H1 (cell line): ENCODE results near the gene DLG5. TPM values are rescaled to one million over a fixed set of nuclear protein-coding genes. Genes with fewer than 3 reads are reported as not detected.
A peak's percentile ranks its signal among the peaks of the same experiment; 100 is the strongest.

Experiments
- CTCF ChIA-PET: fragments of 300-600 bp; sonication (Branson Sonifier 250); formaldehyde crosslinking; loops from one replicate; lab custom pipeline; 2021; ENCODE audit not compliant: partially characterized antibody; lab: Charles Lee
- POLR2A ChIA-PET: fragments of 300-600 bp; sonication (Branson Sonifier 250); formaldehyde crosslinking; loops from one replicate; lab custom pipeline; 2021; ENCODE audit warnings: inconsistent platforms; ENCODE audit not compliant: partially characterized antibody; lab: Charles Lee
- DNase-seq, 2 experiments: peaks; one replicate each; pipeline versions ENCODE4 v3.0.0 to v3.0.0-alpha.2; 2010 to 2022; ENCODE audit warnings: low spot score in 2 of 2, low read depth in 1 of 2, mixed read lengths in 1 of 2
- FAIRE-seq: peaks from 2 replicates; lab custom pipeline; 2011; peaks lifted over from hg19 to GRCh38; lab: Jason Lieb, UNC
- H2AFZ ChIP-seq: 2 replicates; pipeline ENCODE4 v1.8.1; 2012; ENCODE audit warnings: low read length, inconsistent platforms
- H2AK5ac ChIP-seq: 2 replicates; pipeline ENCODE4 v1.6.1; 2013; ENCODE audit warnings: low read depth, low read length
- H2BK120ac ChIP-seq: replicated peaks from 2 replicates; pipeline ENCODE3; 2013; ENCODE audit warnings: low read depth, low read length, inconsistent platforms
- H2BK12ac ChIP-seq: 2 replicates; pipeline ENCODE4 v1.6.1; 2013; ENCODE audit warnings: low read depth, low read length
- H2BK15ac ChIP-seq: 2 replicates; pipeline ENCODE4 v1.6.1; 2013; ENCODE audit warnings: low read length
- H2BK20ac ChIP-seq: 2 replicates; pipeline ENCODE4 v1.6.1; 2013; ENCODE audit warnings: low read length
- H2BK5ac ChIP-seq: 2 replicates; pipeline ENCODE4 v1.6.1; 2013; ENCODE audit warnings: low read depth, low read length
- H3K14ac ChIP-seq: 2 replicates; pipeline ENCODE4 v1.6.1; 2013; ENCODE audit warnings: inconsistent platforms; ENCODE audit not compliant: insufficient read length
- H3K18ac ChIP-seq: 2 replicates; pipeline ENCODE4 v1.6.1; 2013; ENCODE audit warnings: low read length; ENCODE audit errors: extremely low read depth
- H3K23ac ChIP-seq: 2 replicates; pipeline ENCODE4 v1.6.1; 2013; ENCODE audit warnings: inconsistent platforms; ENCODE audit not compliant: insufficient read length
- H3K23me2 ChIP-seq: 2 replicates; pipeline ENCODE4 v1.6.1; 2013; ENCODE audit warnings: low read depth, low read length
- H3K27ac ChIP-seq: 2 replicates; pipeline ENCODE4 v1.6.1; 2011; ENCODE audit warnings: low read depth, low read length, inconsistent platforms
- H3K27me3 ChIP-seq, 4 experiments: replicated peaks in 1 of 4; 1 replicate in 1 of 4; 2 replicates in 3 of 4; pipeline versions ENCODE4 v1.6.1 to v1.8.1; 2011 to 2013; ENCODE audit warnings: low read length in 3 of 4, mild to moderate bottlenecking in 3 of 4, inconsistent platforms in 2 of 4, mixed read lengths in 2 of 4, moderate library complexity in 1 of 4; ENCODE audit not compliant: control insufficient read depth in 3 of 4, insufficient read depth in 3 of 4; ENCODE audit errors: extremely low read depth in 1 of 4
- H3K36me3 ChIP-seq, 4 experiments: 2 replicates each; pipeline versions ENCODE4 v1.6.1 to v1.8.1; 2011 to 2013; ENCODE audit warnings: mild to moderate bottlenecking in 4 of 4, low read length in 3 of 4, moderate library complexity in 2 of 4, control low read depth in 1 of 4, inconsistent platforms in 1 of 4; ENCODE audit not compliant: insufficient read depth in 4 of 4, control insufficient read depth in 2 of 4
- H3K4ac ChIP-seq: replicated peaks from 2 replicates; pipeline ENCODE3; 2013; ENCODE audit warnings: low read length, low read depth, mixed read lengths, inconsistent platforms; ENCODE audit not compliant: insufficient read length
- H3K4me1 ChIP-seq, 4 experiments: replicated peaks in 1 of 4; 1 replicate in 1 of 4; 2 replicates in 3 of 4; pipeline versions ENCODE4 v1.6.1 to v1.8.1; 2011 to 2013; ENCODE audit warnings: low read length in 3 of 4, inconsistent platforms in 2 of 4, mixed read lengths in 1 of 4; ENCODE audit not compliant: insufficient read depth in 4 of 4, control insufficient read depth in 3 of 4
- H3K4me2 ChIP-seq, 2 experiments: 2 replicates each; pipeline versions ENCODE4 v1.6.1 to v1.8.1; 2011 to 2013; ENCODE audit warnings: low read depth in 2 of 2, low read length in 2 of 2, control low read depth in 1 of 2, inconsistent platforms in 1 of 2, mild to moderate bottlenecking in 1 of 2; ENCODE audit not compliant: insufficient read depth in 1 of 2
- H3K4me3 ChIP-seq, 4 experiments: fragments of 200-600, 300-600 bp in 1 of 4; sonication (generic), shearing (Covaris generic), sonication (Bioruptor Twin) in 1 of 4; 2 replicates each; pipeline versions ENCODE4 v1.5.1 to v1.8.1; 2011 to 2016; ENCODE audit warnings: low read length in 4 of 4, low read depth in 3 of 4, control low read depth in 2 of 4, inconsistent platforms in 2 of 4, mild to moderate bottlenecking in 2 of 4, mixed read lengths in 1 of 4, moderate library complexity in 1 of 4; ENCODE audit not compliant: insufficient read depth in 2 of 4; ENCODE audit errors: extremely low read depth in 1 of 4
- H3K56ac ChIP-seq: replicated peaks from 2 replicates; pipeline ENCODE3; 2013; ENCODE audit warnings: low read depth, mild to moderate bottlenecking, mixed read lengths, low read length, inconsistent platforms; ENCODE audit not compliant: insufficient read length
- H3K79me1 ChIP-seq: 2 replicates; pipeline ENCODE4 v1.6.1; 2013; ENCODE audit warnings: low read depth, low read length, control low read depth
- H3K79me2 ChIP-seq, 2 experiments: 2 replicates each; pipeline versions ENCODE4 v1.6.1 to v1.8.1; 2012 to 2013; ENCODE audit warnings: low read length in 2 of 2, mild to moderate bottlenecking in 2 of 2, inconsistent platforms in 1 of 2; ENCODE audit not compliant: insufficient read depth in 2 of 2, control insufficient read depth in 1 of 2
- H3K9ac ChIP-seq, 4 experiments: replicated peaks in 1 of 4; 1 replicate in 1 of 4; 2 replicates in 3 of 4; pipeline versions ENCODE4 v1.6.1 to v1.8.1; 2011 to 2013; ENCODE audit warnings: low read depth in 3 of 4, low read length in 3 of 4, control low read depth in 2 of 4, mild to moderate bottlenecking in 2 of 4, moderate library complexity in 2 of 4, inconsistent platforms in 1 of 4; ENCODE audit errors: extremely low read depth in 1 of 4
- H3K9me3 ChIP-seq, 2 experiments: 2 replicates each; pipeline versions ENCODE4 v1.6.1 to v1.8.1; 2012 to 2013; ENCODE audit warnings: mild to moderate bottlenecking in 2 of 2, moderate library complexity in 2 of 2, control low read depth in 1 of 2, inconsistent platforms in 1 of 2, low read depth in 1 of 2, low read length in 1 of 2, mixed read lengths in 1 of 2; ENCODE audit not compliant: insufficient read depth in 2 of 2
- H4K20me1 ChIP-seq, 2 experiments: replicated peaks in 1 of 2; 2 replicates each; pipeline versions ENCODE3 to v1.8.1; 2011 to 2013; ENCODE audit warnings: inconsistent platforms in 2 of 2, low read length in 2 of 2, mild to moderate bottlenecking in 1 of 2; ENCODE audit not compliant: insufficient read depth in 2 of 2, control insufficient read depth in 1 of 2
- H4K5ac ChIP-seq: 2 replicates; pipeline ENCODE4 v1.6.1; 2013; ENCODE audit warnings: low read length, low read depth, mixed read lengths, inconsistent platforms; ENCODE audit not compliant: insufficient read length
- H4K8ac ChIP-seq: 2 replicates; pipeline ENCODE4 v1.8.0; 2013; ENCODE audit warnings: mild to moderate bottlenecking, moderate library complexity, low read length, inconsistent platforms; ENCODE audit not compliant: insufficient read depth; ENCODE audit errors: extremely low read depth
- H4K91ac ChIP-seq: replicated peaks from 2 replicates; pipeline ENCODE3; 2013; ENCODE audit warnings: low read length, mixed read lengths, inconsistent platforms; ENCODE audit not compliant: insufficient read length
- CBX8 ChIP-seq: fragments of 300-800, 300-1000 bp; sonication (generic); IDR thresholded peaks from 2 replicates; pipeline ENCODE4 v1.7.1; 2016; ENCODE audit warnings: low read depth, low read length, borderline replicate concordance
- CHD2 ChIP-seq: IDR thresholded peaks from 2 replicates; pipeline ENCODE4 v1.6.1; 2012; ENCODE audit warnings: low read length, improper control_type of control experiment
- EGR1 ChIP-seq: IDR thresholded peaks from 2 replicates; pipeline ENCODE4 v1.6.1; 2011; ENCODE audit warnings: low read depth, low read length, borderline replicate concordance
- JUN ChIP-seq: IDR thresholded peaks from 2 replicates; pipeline ENCODE4 v1.6.1; 2011; ENCODE audit warnings: low read depth, mild to moderate bottlenecking, improper control_type of control experiment, low read length
- KDM1A ChIP-seq: fragments of 200-600, 300-600 bp; sonication (generic); IDR thresholded peaks from 2 replicates; pipeline ENCODE4 v1.7.1; 2016; ENCODE audit warnings: mild to moderate bottlenecking, low read length, borderline replicate concordance
- NRF1 ChIP-seq: IDR thresholded peaks from 2 replicates; pipeline ENCODE4 v1.6.1; 2011; ENCODE audit warnings: mild to moderate bottlenecking, low read depth, low read length, improper control_type of control experiment
- TAF7 ChIP-seq: optimal IDR thresholded peaks from 2 replicates; pipeline ENCODE3; 2011; ENCODE audit warnings: low read depth, mild to moderate bottlenecking, inconsistent platforms, low read length, moderate library complexity, borderline replicate concordance
- USF2 ChIP-seq: IDR thresholded peaks from 2 replicates; pipeline ENCODE4 v1.6.1; 2011; ENCODE audit warnings: low read length, improper control_type of control experiment
- YY1 ChIP-seq: IDR thresholded peaks from 2 replicates; pipeline ENCODE4 v1.6.1; 2011; ENCODE audit warnings: low read depth, mild to moderate bottlenecking, low read length
- WGBS, 2 experiments: shearing (Covaris generic) in 1 of 2; methylation state at CpG; one replicate each; pipeline versions ENCODE4 v1.1.6 to v1.1.7; 2013 to 2015; ENCODE audit warnings: low lambda C conversion rate in 2 of 2, mixed read lengths in 2 of 2, inconsistent platforms in 1 of 2, low coverage in 1 of 2, missing lambda C conversion rate in 1 of 2; ENCODE audit not compliant: insufficient replicate concordance in 2 of 2, insufficient coverage in 1 of 2, insufficient read length in 1 of 2; ENCODE audit errors: extremely low coverage in 1 of 2, missing lambda C conversion rate in 1 of 2; 5-methylcytosine and 5-hydroxymethylcytosine counted together
- polyA plus RNA-seq, 7 experiments: library from polyadenylated mRNA; depleted of rRNA in 3 of 7; stranded (reverse) in 5 of 7; unstranded in 2 of 7; fragments of >200 nt in 5 of 7; fragments of 200-250 nt in 2 of 7; gene quantifications; 1 replicate in 5 of 7; 2 replicates in 1 of 7; 4 replicates in 1 of 7; pipeline versions ENCODE4 v1.2.1 to v1.2.3, GENCODE V29; 2011 to 2013; ENCODE audit warnings: missing spikeins in 2 of 7, mixed read lengths in 2 of 7
- total RNA-seq: library from RNA; stranded (reverse); fragmentation: NEBNext Ultra II Directional; extraction: Animal tissue kit (Norgen Biotek cat#: 25700); gene quantifications from 2 replicates; pipeline ENCODE4 v1.2.1, GENCODE V29; 2021
- TF ChIP-seq, protein P1 (sequence below): IDR thresholded peaks from 2 replicates; pipeline ENCODE4 v1.6.1; 2012; ENCODE audit warnings: inconsistent platforms
- TF ChIP-seq, protein P2 (sequence below): IDR thresholded peaks from 2 replicates; pipeline ENCODE4 v1.6.1; 2012; ENCODE audit warnings: inconsistent platforms

The DLG5 gene
- total and polyA plus RNA-seq, 2 of the 8 experiments (the other 6 are each of a cell fraction or from before 2014, with no cell fraction given) = 15.6 to 71.4 TPM

GRCh38 chr10:77875730-77876129, 50.8 kb downstream of the DLG5 start:
- WGBS, 2 experiments = 95% methylated on average over 5 of the region's 5 CpGs; no CpG with 5 or more reads in 1 of the 2 experiments
- Histone ChIP-seq H3K23me2 (peaks cover 2% of the 10 kb centered on the region; the same call in 1 of the 2 replicates), H3K18ac (no peak overlapping the region), H3K23ac (no peak overlapping the region), H3K27ac (no peak overlapping the region), H3K4me1 (peaks cover 10 to 36% (median 20%) of the 10 kb centered on the region in 4 experiments), H2BK120ac (no peak overlapping the region), H2AFZ (no peak overlapping the region), H4K5ac (no peak overlapping the region), H4K20me1 (peaks cover 0 to 3% of the 10 kb centered on the region in 2 experiments), H3K56ac (no peak overlapping the region), H3K79me2 (peaks cover 0 to 56% of the 10 kb centered on the region in 2 experiments; a peak in 2 of 4 replicates), H2BK5ac (peak overlapping the region; percentile 69; the same call in 1 of the 2 replicates), H3K4ac (peak overlapping the region; percentile 6), H3K14ac (no peak overlapping the region), H3K27me3 (no peaks in the 10 kb centered on the region), H2AK5ac (peak overlapping the region; percentile 82; the same call in 1 of the 2 replicates), H3K9me3 (no peaks in the 10 kb centered on the region), H2BK12ac (no peak overlapping the region; the same call in 1 of the 2 replicates), H3K36me3 (no peaks in the 10 kb centered on the region), H4K8ac (no peak overlapping the region), H3K9ac (no peak overlapping the region), H3K4me3 (no peak overlapping the region), H3K4me2 (no peak overlapping the region; a peak in 1 of 4 replicates), H3K79me1 (peaks cover 9% of the 10 kb centered on the region; the same call in 1 of the 2 replicates), H4K91ac (peak overlapping the region; percentile 56), H2BK20ac (no peak overlapping the region; the same call in 1 of the 2 replicates), H2BK15ac (0 out of 2 replicates have a peak overlapping the region, but pooled peaks have one; percentile 21)
- POLR2A ChIA-PET = interaction anchor here (1.2 kb wide), 2 partner anchors 19 to 51 kb away, joined by 3 to 5 read pairs; partner anchors contain the start of gene DLG5
- CTCF ChIA-PET = interaction anchor here (0.5 to 17.9 kb wide), 5 partner anchors 13 to 171 kb away, joined by 3 to 169 read pairs (median 3); no protein-coding TSS in a partner anchor
- no peak for DNase-seq
- no peak for FAIRE-seq
- TF ChIP-seq CHD2 = no peak
- no peak for TF ChIP-seq KDM1A
- TF ChIP-seq, protein P1, sequence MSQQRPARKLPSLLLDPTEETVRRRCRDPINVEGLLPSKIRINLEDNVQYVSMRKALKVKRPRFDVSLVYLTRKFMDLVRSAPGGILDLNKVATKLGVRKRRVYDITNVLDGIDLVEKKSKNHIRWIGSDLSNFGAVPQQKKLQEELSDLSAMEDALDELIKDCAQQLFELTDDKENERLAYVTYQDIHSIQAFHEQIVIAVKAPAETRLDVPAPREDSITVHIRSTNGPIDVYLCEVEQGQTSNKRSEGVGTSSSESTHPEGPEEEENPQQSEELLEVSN = no peak
- TF ChIP-seq JUN = no peak
- TF ChIP-seq NRF1 = no peak
- no peak for TF ChIP-seq YY1
- TF ChIP-seq TAF7 = no peak
- TF ChIP-seq CBX8 = no peak
- TF ChIP-seq, protein P2, sequence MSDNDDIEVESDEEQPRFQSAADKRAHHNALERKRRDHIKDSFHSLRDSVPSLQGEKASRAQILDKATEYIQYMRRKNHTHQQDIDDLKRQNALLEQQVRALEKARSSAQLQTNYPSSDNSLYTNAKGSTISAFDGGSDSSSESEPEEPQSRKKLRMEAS = no peak
- TF ChIP-seq EGR1 = no peak
- TF ChIP-seq USF2 = no peak
